Vagina (tissue), 2 donors: ENCODE data around the gene ZNF521. TPM values are rescaled to one million over a fixed set of nuclear protein-coding genes. Genes with fewer than 3 reads are reported as not detected.

Source experiments
- DNase-seq, 2 donors: peaks; one replicate each; pipeline ENCODE4 v3.0.0-alpha.2; 2017; ENCODE audit errors: extremely low spot score in 2 of 2
- H3K27ac ChIP-seq: fragments of 200-600 bp; sonication (generic); one replicate; pipeline ENCODE4 v1.5.1; 2019
- H3K27me3 ChIP-seq: fragments of 200-600 bp; sonication (generic); one replicate; pipeline ENCODE4 v1.5.1; 2019
- H3K36me3 ChIP-seq, 2 donors: fragments of 200-600 bp; sonication (generic); one replicate each; pipeline ENCODE4 v1.5.1; 2017 to 2019
- H3K4me1 ChIP-seq: fragments of 200-600 bp; sonication (generic); one replicate; pipeline ENCODE4 v1.5.1; 2019
- H3K4me3 ChIP-seq, 2 donors: fragments of 200-600 bp; sonication (generic); 1 replicate in 1 of 2; 2 replicates in 1 of 2; pipeline ENCODE4 v1.5.1; 2016 to 2019
- H3K9me3 ChIP-seq: fragments of 200-600 bp; sonication (generic); one replicate; pipeline ENCODE4 v1.5.1; 2019
- CTCF ChIP-seq, 3 experiments: fragments of 450-650 bp in 2 of 3; fragments of 200-600 bp in 1 of 3; sonication (generic) in 1 of 3; IDR thresholded peaks; one replicate each; pipeline ENCODE4 v1.5.1; 2017 to 2019; ENCODE audit warnings: antibody characterized with exemption in 3 of 3, mild to moderate bottlenecking in 2 of 3, moderate library complexity in 2 of 3
- POLR2A ChIP-seq, 2 donors: fragments of 450-650 bp; IDR thresholded peaks; one replicate each; pipeline ENCODE4 v1.6.1; 2017; ENCODE audit warnings: antibody characterized with exemption in 2 of 2, mild to moderate bottlenecking in 2 of 2, moderate library complexity in 2 of 2
- POLR2AphosphoS5 ChIP-seq, 2 donors: sonication (generic); formaldehyde crosslinking; IDR thresholded peaks; one replicate each; pipeline ENCODE4 v1.9.0; 2017; ENCODE audit warnings: antibody characterized with exemption in 2 of 2, mild to moderate bottlenecking in 2 of 2, low read depth in 1 of 2; ENCODE audit not compliant: insufficient read depth in 1 of 2
- intact Hi-C: fragments of 100-400 bp; cut with DNase I; formaldehyde crosslinking; loops from one replicate; pipeline ENCODE4 v1.15.1; 2023
- total RNA-seq: library from RNA; depleted of rRNA; stranded (reverse); fragments of >200 nt; gene quantifications from one replicate; pipeline ENCODE4 v1.2.3, GENCODE V29; 2016

ZNF521 gene
- total RNA-seq, 1 donor from 2014 or later: 18.7 TPM

- no peak overlapping the region for H3K4me3 ChIP-seq
- H3K9me3 ChIP-seq: no peaks in the 10 kb centered on the region
- no peak for DNase-seq
- peaks cover 4% of the 10 kb centered on the region for H3K4me1 ChIP-seq
- H3K36me3 ChIP-seq: no peaks in the 10 kb centered on the region
- intact Hi-C loops: no loop called here
- no peak overlapping the region for H3K27ac ChIP-seq
- H3K27me3 ChIP-seq: no peaks in the 10 kb centered on the region
- TF ChIP-seq CTCF (IDR thresholded peaks at IDR 0.05): no peak
- no peak for TF ChIP-seq POLR2A (IDR thresholded peaks at IDR 0.05)
Observed at GRCh38 chr18:25251068-25251467, 100.9 kb downstream of the ZNF521 start.

- DNase-seq: no peak
- TF ChIP-seq CTCF (IDR thresholded peaks at IDR 0.05): no peak
- TF ChIP-seq POLR2AphosphoS5 (IDR thresholded peaks at IDR 0.05; ENCODE audit: insufficient read depth in 1 of 2, low read depth in 1 of 2): no peak
- TF ChIP-seq POLR2A (IDR thresholded peaks at IDR 0.05): no peak
- intact Hi-C loops: no loop called here
- H3K27ac ChIP-seq: no peak overlapping the region
- H3K36me3 ChIP-seq: no peaks in the 10 kb centered on the region
- no peaks in the 10 kb centered on the region for H3K9me3 ChIP-seq
- H3K27me3 ChIP-seq: no peaks in the 10 kb centered on the region
- peaks cover 4% of the 10 kb centered on the region for H3K4me1 ChIP-seq
- no peak overlapping the region for H3K4me3 ChIP-seq
Observed at GRCh38 chr18:25250474-25250851, 101.5 kb downstream of the ZNF521 start.

GRCh38 chr18:25248755-25249154 is 103.2 kb downstream of the ZNF521 start:
- no peak overlapping the region for H3K4me3 ChIP-seq
- no peaks in the 10 kb centered on the region for H3K27me3 ChIP-seq
- intact Hi-C loops: no loop called here
- no peak for DNase-seq
- H3K36me3 ChIP-seq: no peaks in the 10 kb centered on the region
- peaks cover 4% of the 10 kb centered on the region for H3K4me1 ChIP-seq
- H3K27ac ChIP-seq: no peak overlapping the region
- H3K9me3 ChIP-seq: no peaks in the 10 kb centered on the region
- TF ChIP-seq CTCF (IDR thresholded peaks at IDR 0.05) (no peak), POLR2AphosphoS5 (IDR thresholded peaks at IDR 0.05; ENCODE audit: insufficient read depth in 1 of 2, low read depth in 1 of 2) (no peak), POLR2A (IDR thresholded peaks at IDR 0.05) (no peak)

- DNase-seq: no peak
- Histone ChIP-seq H3K4me3 (no peak overlapping the region), H3K36me3 (no peaks in the 10 kb centered on the region), H3K27ac (no peak overlapping the region), H3K4me1 (peaks cover 4% of the 10 kb centered on the region), H3K9me3 (no peaks in the 10 kb centered on the region), H3K27me3 (no peaks in the 10 kb centered on the region)
- intact Hi-C loops: no loop called here
- TF ChIP-seq CTCF (IDR thresholded peaks at IDR 0.05): no peak
- TF ChIP-seq POLR2AphosphoS5 (IDR thresholded peaks at IDR 0.05; ENCODE audit: insufficient read depth in 1 of 2, low read depth in 1 of 2): no peak
- no peak for TF ChIP-seq POLR2A (IDR thresholded peaks at IDR 0.05)
Observed at GRCh38 chr18:25247725-25248124, 104.2 kb downstream of the ZNF521 start.

GRCh38 chr18:25244924-25245698 is 106.9 kb downstream of the ZNF521 start:
- Histone ChIP-seq H3K27ac (no peak overlapping the region), H3K4me1 (no peaks in the 10 kb centered on the region), H3K4me3 (no peak overlapping the region), H3K27me3 (no peaks in the 10 kb centered on the region), H3K36me3 (no peaks in the 10 kb centered on the region), H3K9me3 (no peaks in the 10 kb centered on the region)
- intact Hi-C loops: no loop called here
- TF ChIP-seq CTCF (IDR thresholded peaks at IDR 0.05): no peak
- TF ChIP-seq POLR2A (IDR thresholded peaks at IDR 0.05): no peak
- no peak for TF ChIP-seq POLR2AphosphoS5 (IDR thresholded peaks at IDR 0.05; ENCODE audit: insufficient read depth in 1 of 2, low read depth in 1 of 2)
- no peak for DNase-seq
